ENCODE measurements around the gene CALML4. TPM values are rescaled to one million over a fixed set of nuclear protein-coding genes. Genes with fewer than 3 reads are reported as not detected.
"Not testable (repeated sequence)": the region's sequence is repeated elsewhere in the genome, so short reads cannot be mapped to it uniquely, and the experiment has no call there.

Gene CALML4, protein sequence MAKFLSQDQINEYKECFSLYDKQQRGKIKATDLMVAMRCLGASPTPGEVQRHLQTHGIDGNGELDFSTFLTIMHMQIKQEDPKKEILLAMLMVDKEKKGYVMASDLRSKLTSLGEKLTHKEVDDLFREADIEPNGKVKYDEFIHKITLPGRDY
- 6.5 TPM for polyA plus RNA-seq (2013, experiment 1 of 2)
- 6.8 TPM for polyA plus RNA-seq (2013, experiment 2 of 2)

DNA sequence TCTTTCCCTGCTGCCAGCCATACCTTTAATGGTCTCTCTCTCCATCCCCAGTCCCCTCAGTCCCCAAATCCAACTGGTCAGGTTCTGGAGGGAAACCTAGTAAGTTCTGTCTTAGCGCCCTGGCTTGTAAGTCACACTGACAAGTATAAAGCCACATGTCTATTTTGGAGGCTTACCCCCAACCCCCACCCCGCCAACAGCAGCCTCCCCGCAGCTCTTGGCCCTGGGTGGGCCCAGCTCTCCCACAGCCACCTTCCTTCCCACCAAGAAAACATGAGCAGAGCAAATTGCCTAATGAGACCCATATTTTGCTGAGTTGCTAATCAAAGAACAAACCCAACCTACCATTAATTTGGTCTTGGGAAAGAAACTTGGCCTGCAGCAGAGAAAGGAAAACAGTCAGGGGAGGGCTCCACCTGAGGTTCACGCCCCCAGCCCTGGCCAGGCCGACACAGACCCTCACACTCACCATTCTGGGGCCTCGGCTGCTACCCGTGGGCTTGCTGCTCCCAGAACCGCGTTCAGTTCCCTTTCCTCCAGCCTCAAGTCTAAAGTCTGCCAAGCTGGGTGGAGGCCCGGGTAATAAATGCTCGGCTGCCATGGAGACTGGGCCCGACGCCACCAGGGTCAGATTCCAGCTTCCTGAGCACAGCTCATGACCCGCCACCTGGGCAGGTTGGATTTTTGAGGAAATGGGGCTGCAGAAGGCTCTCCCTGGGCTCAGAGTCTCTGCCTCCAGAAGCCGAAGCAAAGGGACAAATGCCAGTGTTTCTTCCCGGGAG lies at the start of gene CALML4:
TSS of gene CALML4 (minus strand) at position 557 of the 782 bp plus-strand sequence. CDS start at position 472, 85 bp downstream.
- Histone ChIP-seq H3K9me3 (ENCODE audit: insufficient read depth, low read depth, low read length) (no peaks in the 10 kb centered on the region), H3K4me1 (ENCODE audit: insufficient read depth, low read length) (peaks cover 34% of the 10 kb centered on the region), H3K4me3 (ENCODE audit: low read length) (no peak within 1 kb of the TSS), H3K36me3 (ENCODE audit: insufficient read depth, low read length) (no peaks in the 10 kb centered on the region; the same call in 1 of the 2 replicates), H3K27me3 (ENCODE audit: insufficient read depth, low read length) (no peaks in the 10 kb centered on the region), H3K27ac (ENCODE audit: low read depth, low read length) (peak within 1 kb of the TSS; percentile 39), H3K9ac (ENCODE audit: low read depth, low read length) (peak within 1 kb of the TSS; percentile 26; the same call in 1 of the 2 replicates)
- WGBS, result 91% methylated on average over 16 of the region's 16 CpGs

- WGBS, result 60% methylated on average over 6 of the region's 7 CpGs
Measured at GRCh38 chr15:68252925-68253534, 47.9 kb upstream of the CALML4 start.

DNA sequence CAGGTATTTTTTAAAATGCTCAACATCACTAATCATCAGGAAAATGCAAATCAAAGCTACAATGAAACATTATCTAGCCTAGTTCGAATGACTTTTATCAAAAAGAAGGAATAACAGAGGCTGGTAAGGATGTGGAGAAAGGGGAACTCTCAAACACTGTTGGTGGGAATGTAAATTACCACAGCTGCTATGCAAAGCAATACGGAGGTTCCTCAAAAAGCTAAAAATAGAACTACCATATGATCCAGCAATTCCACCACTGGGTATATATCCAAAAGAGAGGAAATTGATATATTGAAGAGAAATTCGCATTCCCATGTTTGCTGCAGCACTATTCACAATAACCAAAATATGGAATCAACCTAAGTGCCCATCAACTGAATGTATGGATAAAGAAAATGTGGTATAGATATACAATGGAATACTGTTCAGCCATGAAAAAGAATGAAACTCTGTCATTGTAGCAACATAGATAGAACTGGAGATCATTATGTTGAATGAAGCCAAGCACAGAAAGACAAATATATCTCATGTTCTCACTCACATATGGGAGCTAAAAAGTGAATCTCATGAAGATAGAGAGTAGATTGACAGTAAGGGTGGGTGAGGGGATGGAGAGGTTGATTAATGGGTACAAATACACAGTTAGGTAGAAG lies 44.1 kb upstream of the CALML4 start:
- no peak overlapping the region for H3K9ac ChIP-seq (ENCODE audit: low read depth, low read length)
- H3K4me1 ChIP-seq (ENCODE audit: insufficient read depth, low read length), result no peaks in the 10 kb centered on the region
- no peaks in the 10 kb centered on the region for H3K27me3 ChIP-seq (ENCODE audit: insufficient read depth, low read length)
- no peak overlapping the region for H3K4me3 ChIP-seq (ENCODE audit: low read length)
- H3K36me3 ChIP-seq (ENCODE audit: insufficient read depth, low read length), result no peaks in the 10 kb centered on the region
- H3K27ac ChIP-seq (ENCODE audit: low read depth, low read length), result no peak overlapping the region
- H3K9me3 ChIP-seq (ENCODE audit: insufficient read depth, low read depth, low read length), result peaks cover 8% of the 10 kb centered on the region; the same call in 1 of the 2 replicates
- 100% methylated on average over 1 of the region's 3 CpGs for WGBS

More at GRCh38 chr15:68252925-68253534, 47.9 kb upstream of the CALML4 start:
- Histone ChIP-seq H3K27ac (ENCODE audit: low read depth, low read length) (no peak overlapping the region), H3K4me1 (ENCODE audit: insufficient read depth, low read length) (peaks cover 8% of the 10 kb centered on the region), H3K36me3 (ENCODE audit: insufficient read depth, low read length) (no peaks in the 10 kb centered on the region), H3K9ac (ENCODE audit: low read depth, low read length) (no peak overlapping the region), H3K9me3 (ENCODE audit: insufficient read depth, low read depth, low read length) (no peaks in the 10 kb centered on the region), H3K27me3 (ENCODE audit: insufficient read depth, low read length) (no peaks in the 10 kb centered on the region), H3K4me3 (ENCODE audit: low read length) (no peak overlapping the region)

- Histone ChIP-seq H3K4me3 (ENCODE audit: low read length) (no peak overlapping the region), H3K9me3 (ENCODE audit: insufficient read depth, low read depth, low read length) (peaks cover 10% of the 10 kb centered on the region; the same call in 1 of the 2 replicates), H3K27ac (ENCODE audit: low read depth, low read length) (no peak overlapping the region), H3K36me3 (ENCODE audit: insufficient read depth, low read length) (no peaks in the 10 kb centered on the region), H3K4me1 (ENCODE audit: insufficient read depth, low read length) (no peaks in the 10 kb centered on the region; the same call in 1 of the 2 replicates), H3K9ac (ENCODE audit: low read depth, low read length) (no peak overlapping the region), H3K27me3 (ENCODE audit: insufficient read depth, low read length) (no peaks in the 10 kb centered on the region)
- WGBS, result 78% methylated on average over 1 of the region's 1 CpG
Measured at GRCh38 chr15:68244235-68244634, 39.1 kb upstream of the CALML4 start.

DNA sequence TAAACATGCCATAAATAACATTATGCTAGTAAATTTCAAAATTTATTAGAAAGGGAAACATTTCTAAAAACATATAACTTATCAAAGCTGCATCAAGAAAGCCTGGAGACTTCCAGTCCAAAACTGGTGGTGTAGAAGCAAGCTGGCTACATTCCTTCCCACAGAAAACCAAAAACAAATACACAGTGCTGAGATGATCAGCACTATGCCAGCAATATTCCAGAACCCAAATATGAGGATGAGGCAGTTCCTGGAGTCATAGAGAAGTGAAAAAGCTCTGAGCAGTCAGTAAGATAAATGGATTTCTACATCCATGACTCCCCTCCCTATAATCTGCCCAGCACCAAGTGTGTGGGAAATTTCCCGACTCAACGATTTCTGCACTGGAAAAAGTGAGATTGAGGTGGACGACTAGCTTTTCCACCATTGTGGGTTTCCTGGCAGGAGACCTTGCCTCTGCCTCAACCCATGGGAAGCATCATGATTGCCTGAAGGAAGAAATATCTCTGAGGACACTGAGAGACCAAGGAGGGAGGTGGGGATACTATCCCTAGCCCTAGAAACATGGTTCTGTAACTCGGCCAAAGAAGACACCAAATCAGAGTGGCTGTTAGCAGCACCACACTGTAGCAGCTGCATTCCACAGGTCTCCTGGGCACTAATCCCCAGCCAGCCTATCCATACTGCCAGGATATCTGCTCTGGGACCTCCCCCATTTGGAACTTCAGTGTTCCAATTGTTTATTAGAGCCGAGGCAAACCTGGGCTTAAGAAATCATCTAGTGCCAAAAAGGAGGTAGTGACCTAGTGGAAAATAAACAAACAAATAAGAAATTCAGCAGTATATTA lies 36.2 kb upstream of the CALML4 start:
- Histone ChIP-seq H3K36me3 (ENCODE audit: insufficient read depth, low read length) (no peaks in the 10 kb centered on the region), H3K4me1 (ENCODE audit: insufficient read depth, low read length) (no peaks in the 10 kb centered on the region; the same call in 1 of the 2 replicates), H3K9ac (ENCODE audit: low read depth, low read length) (no peak overlapping the region), H3K27ac (ENCODE audit: low read depth, low read length) (no peak overlapping the region), H3K9me3 (ENCODE audit: insufficient read depth, low read depth, low read length) (peaks cover 10% of the 10 kb centered on the region; the same call in 1 of the 2 replicates), H3K4me3 (ENCODE audit: low read length) (no peak overlapping the region), H3K27me3 (ENCODE audit: insufficient read depth, low read length) (no peaks in the 10 kb centered on the region)
- WGBS, result 84% methylated on average over 5 of the region's 5 CpGs

DNA sequence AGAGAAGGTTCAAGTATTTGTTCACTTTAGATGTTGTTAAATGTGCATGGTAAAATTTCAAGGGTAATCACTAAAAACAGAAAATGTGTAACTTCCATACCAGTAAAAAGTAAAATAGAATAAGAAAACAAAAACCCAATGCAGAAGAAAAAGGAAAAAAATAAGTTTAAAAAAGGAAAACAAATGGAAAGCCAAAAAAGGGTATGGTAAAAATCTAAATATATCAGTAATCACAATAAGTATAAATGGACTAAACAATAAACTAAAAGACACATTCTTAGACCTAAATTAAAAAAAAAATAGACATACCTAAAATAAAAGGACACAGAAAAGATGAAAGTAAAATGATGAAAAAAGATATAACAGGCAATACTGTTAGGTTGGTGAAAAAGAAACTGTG lies 33.9 kb upstream of the CALML4 start:
- no peak overlapping the region for H3K4me3 ChIP-seq (ENCODE audit: low read length)
- peaks cover 3% of the 10 kb centered on the region; the same call in 1 of the 2 replicates for H3K4me1 ChIP-seq (ENCODE audit: insufficient read depth, low read length)
- H3K36me3 ChIP-seq (ENCODE audit: insufficient read depth, low read length), result no peaks in the 10 kb centered on the region
- H3K9me3 ChIP-seq (ENCODE audit: insufficient read depth, low read depth, low read length), result peaks cover under 1% of the 10 kb centered on the region; the same call in 1 of the 2 replicates
- H3K27ac ChIP-seq (ENCODE audit: low read depth, low read length), result no peak overlapping the region
- no peak overlapping the region for H3K9ac ChIP-seq (ENCODE audit: low read depth, low read length)
- no peaks in the 10 kb centered on the region for H3K27me3 ChIP-seq (ENCODE audit: insufficient read depth, low read length)

DNA sequence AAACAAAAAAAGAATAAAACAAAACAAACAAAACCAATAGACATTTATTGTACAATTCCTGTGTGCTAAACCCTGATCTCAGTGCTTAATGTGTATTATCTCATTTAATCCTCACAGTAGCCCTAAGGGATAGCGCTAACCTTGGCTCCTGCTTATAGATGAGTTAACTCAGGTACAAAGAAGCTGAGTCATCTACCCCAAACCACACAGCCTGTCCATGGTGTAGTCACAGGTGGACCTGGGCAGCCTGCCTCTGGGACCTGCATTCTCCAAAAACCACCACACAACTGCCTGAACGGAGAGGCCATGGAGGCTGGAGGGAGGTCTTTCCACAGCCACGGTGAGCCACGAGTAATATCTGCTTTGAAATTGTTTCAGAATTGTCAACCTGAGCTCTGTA lies 29.9 kb upstream of the CALML4 start:
- no peaks in the 10 kb centered on the region for H3K9me3 ChIP-seq (ENCODE audit: insufficient read depth, low read depth, low read length)

GRCh38 chr15:68234520-68234919 lies 29.4 kb upstream of the CALML4 start:
- not testable (repeated sequence) for H3K9me3 ChIP-seq (ENCODE audit: insufficient read depth, low read depth, low read length); H3K36me3 ChIP-seq (ENCODE audit: insufficient read depth, low read length); H3K27ac ChIP-seq (ENCODE audit: low read depth, low read length); H3K9ac ChIP-seq (ENCODE audit: low read depth, low read length); H3K4me3 ChIP-seq (ENCODE audit: low read length); H3K27me3 ChIP-seq (ENCODE audit: insufficient read depth, low read length); H3K4me1 ChIP-seq (ENCODE audit: insufficient read depth, low read length)
- 94% methylated on average over 9 of the region's 9 CpGs for WGBS

More for the DNA sequence above, 29.9 kb upstream of the CALML4 start:
- H3K36me3 ChIP-seq (ENCODE audit: insufficient read depth, low read length), result no peaks in the 10 kb centered on the region
- WGBS, result 89% methylated on average over 4 of the region's 4 CpGs
- H3K4me1 ChIP-seq (ENCODE audit: insufficient read depth, low read length), result 0 out of 2 replicates have a peak, but pooled peaks cover 3% of the 10 kb centered on the region
- H3K27me3 ChIP-seq (ENCODE audit: insufficient read depth, low read length), result no peaks in the 10 kb centered on the region
- no peak overlapping the region for H3K27ac ChIP-seq (ENCODE audit: low read depth, low read length)
- H3K4me3 ChIP-seq (ENCODE audit: low read length), result no peak overlapping the region
- H3K9ac ChIP-seq (ENCODE audit: low read depth, low read length), result no peak overlapping the region

- 92% methylated on average over 6 of the region's 6 CpGs for WGBS
- Histone ChIP-seq H3K36me3 (ENCODE audit: insufficient read depth, low read length) (no peaks in the 10 kb centered on the region), H3K9me3 (ENCODE audit: insufficient read depth, low read depth, low read length) (no peaks in the 10 kb centered on the region), H3K4me1 (ENCODE audit: insufficient read depth, low read length) (0 out of 2 replicates have a peak, but pooled peaks cover 3% of the 10 kb centered on the region), H3K27me3 (ENCODE audit: insufficient read depth, low read length) (no peaks in the 10 kb centered on the region), H3K27ac (ENCODE audit: low read depth, low read length) (no peak overlapping the region), H3K4me3 (ENCODE audit: low read length) (no peak overlapping the region), H3K9ac (ENCODE audit: low read depth, low read length) (no peak overlapping the region)
Measured at GRCh38 chr15:68234060-68234459, 28.9 kb upstream of the CALML4 start.

- Histone ChIP-seq H3K4me1 (ENCODE audit: insufficient read depth, low read length) (0 out of 2 replicates have a peak, but pooled peaks cover 3% of the 10 kb centered on the region), H3K27ac (ENCODE audit: low read depth, low read length) (no peak overlapping the region), H3K4me3 (ENCODE audit: low read length) (no peak overlapping the region), H3K36me3 (ENCODE audit: insufficient read depth, low read length) (no peaks in the 10 kb centered on the region), H3K27me3 (ENCODE audit: insufficient read depth, low read length) (no peaks in the 10 kb centered on the region), H3K9me3 (ENCODE audit: insufficient read depth, low read depth, low read length) (no peaks in the 10 kb centered on the region), H3K9ac (ENCODE audit: low read depth, low read length) (no peak overlapping the region)
- WGBS, result 88% methylated on average over 4 of the region's 6 CpGs
Measured at GRCh38 chr15:68232937-68233336, 27.8 kb upstream of the CALML4 start.

Measured in HUES64 (cell line).